HepG2 (cell line): ENCODE results near the gene ACYP2. TPM values are rescaled to one million over a fixed set of nuclear protein-coding genes. Genes with fewer than 3 reads are reported as not detected.

Experiments used
- AKAP8 ChIP-seq: sonication (generic); formaldehyde crosslinking; IDR thresholded peaks from 2 replicates; pipeline ENCODE4 v1.5.1; 2020; ENCODE audit warnings: mild to moderate bottlenecking, missing genetic modification reagents
- ARHGAP35 ChIP-seq: sonication (generic); formaldehyde crosslinking; IDR thresholded peaks from 2 replicates; pipeline ENCODE4 v1.9.0; 2022; ENCODE audit warnings: mild to moderate bottlenecking, inconsistent platforms, moderate library complexity, missing genetic modification reagents, borderline replicate concordance
- MLLT10 ChIP-seq: sonication (generic); formaldehyde crosslinking; IDR thresholded peaks from 2 replicates; pipeline ENCODE4 v1.4.0; 2020; ENCODE audit warnings: missing genetic modification reagents
- NRL ChIP-seq: sonication (generic); formaldehyde crosslinking; IDR thresholded peaks from 2 replicates; pipeline ENCODE4 v1.5.0; 2020; ENCODE audit warnings: missing genetic modification reagents, mild to moderate bottlenecking, moderate library complexity, borderline replicate concordance
- RNF2 ChIP-seq: fragments of 450-650 bp; conservative IDR thresholded peaks from 2 replicates; pipeline ENCODE4 v1.6.1; 2016; ENCODE audit warnings: low read depth
- TAF1 ChIP-seq: sonication (generic); formaldehyde crosslinking; IDR thresholded peaks from 2 replicates; pipeline ENCODE4 v1.4.0; 2020; ENCODE audit warnings: missing genetic modification reagents
- TBP ChIP-seq: sonication (generic); formaldehyde crosslinking; IDR thresholded peaks from 2 replicates; pipeline ENCODE4 v1.5.0; 2020; ENCODE audit warnings: missing genetic modification reagents
- TBX3 ChIP-seq: fragments of 450-650 bp; IDR thresholded peaks from 2 replicates; pipeline ENCODE4 v1.6.1; 2017; ENCODE audit warnings: antibody characterized with exemption, mild to moderate bottlenecking, inconsistent platforms, borderline replicate concordance
- ZNF264 ChIP-seq: sonication (generic); formaldehyde crosslinking; IDR thresholded peaks from 2 replicates; pipeline ENCODE4 v1.4.0; 2020; ENCODE audit warnings: missing genetic modification reagents
- ZNF382 ChIP-seq: sonication (generic); formaldehyde crosslinking; IDR thresholded peaks from 2 replicates; pipeline ENCODE4 v1.5.0; 2020; ENCODE audit warnings: missing genetic modification reagents, mild to moderate bottlenecking, borderline replicate concordance
- ZNF556 ChIP-seq: sonication (generic); formaldehyde crosslinking; IDR thresholded peaks from 2 replicates; pipeline ENCODE4 v1.4.0; 2020; ENCODE audit warnings: mild to moderate bottlenecking, missing genetic modification reagents, borderline replicate concordance
- ZNF614 ChIP-seq: IDR thresholded peaks from 2 replicates; pipeline ENCODE4 v1.6.1; 2018; ENCODE audit warnings: missing biosample characterization, missing genetic modification reagents, inconsistent platforms, borderline replicate concordance
- ZNF724P ChIP-seq: sonication (generic); formaldehyde crosslinking; IDR thresholded peaks from 2 replicates; pipeline ENCODE4 v1.8.0; 2022; ENCODE audit warnings: missing genetic modification reagents, borderline replicate concordance
- ZNF83 ChIP-seq: sonication (generic); formaldehyde crosslinking; IDR thresholded peaks from 2 replicates; pipeline ENCODE4 v1.4.0; 2020; ENCODE audit warnings: missing genetic modification reagents, mild to moderate bottlenecking, borderline replicate concordance
- polyA plus RNA-seq, 8 experiments: library from polyadenylated mRNA; depleted of rRNA in 3 of 8; stranded (reverse) in 7 of 8; unstranded in 1 of 8; fragments of >200 nt; fragmentation: Illumina TruSeq in 4 of 8; extraction: Trizol in 4 of 8; gene quantifications; 2 replicates each; pipeline versions ENCODE4 v1.2.1 to v1.2.3, GENCODE V29; 2011 to 2016; ENCODE audit warnings: low read depth in 4 of 8, missing spikeins in 1 of 8, mixed read lengths in 1 of 8; ENCODE audit not compliant: insufficient read depth in 1 of 8
- total RNA-seq, 5 experiments: library from RNA; depleted of rRNA; stranded (reverse); fragments of >200 nt; fragmentation: Illumina TruSeq; extraction: Trizol; gene quantifications; 2 replicates each; pipeline ENCODE4 v1.2.3, GENCODE V29; 2016; ENCODE audit warnings: low read depth in 1 of 5
- TF ChIP-seq, protein P1 (sequence below): sonication (generic); formaldehyde crosslinking; IDR thresholded peaks from 2 replicates; pipeline ENCODE4 v1.4.0; 2020; ENCODE audit warnings: missing genetic modification reagents, borderline replicate concordance
- TF ChIP-seq, protein P2 (sequence below): sonication (generic); formaldehyde crosslinking; IDR thresholded peaks from 2 replicates; pipeline ENCODE4 v1.4.0; 2020; ENCODE audit warnings: mild to moderate bottlenecking, missing genetic modification reagents, borderline replicate concordance
- TF ChIP-seq, protein P3 (sequence below): sonication (generic); formaldehyde crosslinking; IDR thresholded peaks from 2 replicates; pipeline ENCODE4 v1.5.1; 2020; ENCODE audit warnings: missing genetic modification reagents, mild to moderate bottlenecking, borderline replicate concordance
- TF ChIP-seq, protein P4 (sequence below): sonication (generic); formaldehyde crosslinking; IDR thresholded peaks from 2 replicates; pipeline ENCODE4 v1.5.0; 2020; ENCODE audit warnings: missing genetic modification reagents

The ACYP2 gene
- total and polyA plus RNA-seq, 2 of the 13 experiments (the other 11 are each of a cell fraction or from before 2014, with no cell fraction given) = 12.3 to 12.7 TPM

DNA sequence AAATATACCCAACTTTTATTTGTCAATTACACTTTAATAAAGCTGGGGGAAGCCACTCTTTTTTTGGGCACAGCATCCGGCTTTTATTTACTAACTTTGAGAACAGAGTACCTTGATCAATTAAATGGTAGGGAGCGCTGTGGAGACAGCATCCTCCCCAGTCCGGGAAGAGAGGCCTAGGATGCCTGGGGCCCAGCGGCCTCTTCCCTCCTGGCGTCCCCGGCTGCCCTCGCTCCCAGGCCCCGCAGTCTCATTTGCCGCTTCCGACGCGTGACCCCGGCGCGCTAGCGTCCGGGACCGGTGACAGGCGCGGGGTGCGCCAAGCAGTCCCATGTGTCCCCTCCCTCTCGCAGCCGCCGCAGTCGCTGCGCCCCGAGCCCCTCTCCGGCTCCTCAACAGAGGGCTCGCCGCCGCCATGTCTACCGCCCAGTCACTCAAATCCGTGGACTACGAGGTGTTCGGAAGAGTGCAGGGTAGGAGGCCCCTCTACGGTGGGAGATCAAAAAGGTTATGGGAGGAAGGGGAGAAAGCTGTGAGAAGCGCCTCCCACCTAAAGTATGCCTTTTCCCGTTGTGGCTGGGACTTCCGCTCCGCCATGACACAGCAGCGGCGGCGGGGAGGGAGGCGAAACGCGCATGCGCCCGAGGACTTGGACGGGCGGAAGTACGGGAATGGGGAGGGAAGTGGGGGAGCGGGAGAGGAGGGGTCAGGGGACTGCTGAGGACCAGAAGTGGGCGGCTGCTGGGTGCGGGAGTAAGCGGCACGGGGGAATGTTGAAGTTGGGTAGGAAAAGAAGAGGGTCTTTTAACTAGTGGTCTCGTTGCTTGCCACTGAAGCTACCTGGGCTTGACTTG is at the start of gene ACYP2 (continued):
- TF ChIP-seq, protein P1, sequence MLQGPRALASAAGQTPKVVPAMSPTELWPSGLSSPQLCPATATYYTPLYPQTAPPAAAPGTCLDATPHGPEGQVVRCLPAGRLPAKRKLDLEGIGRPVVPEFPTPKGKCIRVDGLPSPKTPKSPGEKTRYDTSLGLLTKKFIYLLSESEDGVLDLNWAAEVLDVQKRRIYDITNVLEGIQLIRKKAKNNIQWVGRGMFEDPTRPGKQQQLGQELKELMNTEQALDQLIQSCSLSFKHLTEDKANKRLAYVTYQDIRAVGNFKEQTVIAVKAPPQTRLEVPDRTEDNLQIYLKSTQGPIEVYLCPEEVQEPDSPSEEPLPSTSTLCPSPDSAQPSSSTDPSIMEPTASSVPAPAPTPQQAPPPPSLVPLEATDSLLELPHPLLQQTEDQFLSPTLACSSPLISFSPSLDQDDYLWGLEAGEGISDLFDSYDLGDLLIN (CRISPR knock-in tag) = peak; percentile 96; the same call in 1 of the 2 replicates
- TF ChIP-seq TBP (CRISPR knock-in tag) = no peak
- TF ChIP-seq ZNF556 (CRISPR knock-in tag) = no peak
- peak; percentile 71 for TF ChIP-seq RNF2
- TF ChIP-seq, protein P2, sequence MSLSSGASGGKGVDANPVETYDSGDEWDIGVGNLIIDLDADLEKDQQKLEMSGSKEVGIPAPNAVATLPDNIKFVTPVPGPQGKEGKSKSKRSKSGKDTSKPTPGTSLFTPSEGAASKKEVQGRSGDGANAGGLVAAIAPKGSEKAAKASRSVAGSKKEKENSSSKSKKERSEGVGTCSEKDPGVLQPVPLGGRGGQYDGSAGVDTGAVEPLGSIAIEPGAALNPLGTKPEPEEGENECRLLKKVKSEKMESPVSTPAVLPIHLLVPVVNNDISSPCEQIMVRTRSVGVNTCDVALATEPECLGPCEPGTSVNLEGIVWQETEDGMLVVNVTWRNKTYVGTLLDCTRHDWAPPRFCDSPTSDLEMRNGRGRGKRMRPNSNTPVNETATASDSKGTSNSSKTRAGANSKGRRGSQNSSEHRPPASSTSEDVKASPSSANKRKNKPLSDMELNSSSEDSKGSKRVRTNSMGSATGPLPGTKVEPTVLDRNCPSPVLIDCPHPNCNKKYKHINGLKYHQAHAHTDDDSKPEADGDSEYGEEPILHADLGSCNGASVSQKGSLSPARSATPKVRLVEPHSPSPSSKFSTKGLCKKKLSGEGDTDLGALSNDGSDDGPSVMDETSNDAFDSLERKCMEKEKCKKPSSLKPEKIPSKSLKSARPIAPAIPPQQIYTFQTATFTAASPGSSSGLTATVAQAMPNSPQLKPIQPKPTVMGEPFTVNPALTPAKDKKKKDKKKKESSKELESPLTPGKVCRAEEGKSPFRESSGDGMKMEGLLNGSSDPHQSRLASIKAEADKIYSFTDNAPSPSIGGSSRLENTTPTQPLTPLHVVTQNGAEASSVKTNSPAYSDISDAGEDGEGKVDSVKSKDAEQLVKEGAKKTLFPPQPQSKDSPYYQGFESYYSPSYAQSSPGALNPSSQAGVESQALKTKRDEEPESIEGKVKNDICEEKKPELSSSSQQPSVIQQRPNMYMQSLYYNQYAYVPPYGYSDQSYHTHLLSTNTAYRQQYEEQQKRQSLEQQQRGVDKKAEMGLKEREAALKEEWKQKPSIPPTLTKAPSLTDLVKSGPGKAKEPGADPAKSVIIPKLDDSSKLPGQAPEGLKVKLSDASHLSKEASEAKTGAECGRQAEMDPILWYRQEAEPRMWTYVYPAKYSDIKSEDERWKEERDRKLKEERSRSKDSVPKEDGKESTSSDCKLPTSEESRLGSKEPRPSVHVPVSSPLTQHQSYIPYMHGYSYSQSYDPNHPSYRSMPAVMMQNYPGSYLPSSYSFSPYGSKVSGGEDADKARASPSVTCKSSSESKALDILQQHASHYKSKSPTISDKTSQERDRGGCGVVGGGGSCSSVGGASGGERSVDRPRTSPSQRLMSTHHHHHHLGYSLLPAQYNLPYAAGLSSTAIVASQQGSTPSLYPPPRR (CRISPR knock-in tag) = peak; percentile 59; the same call in 1 of the 2 replicates
- TF ChIP-seq TAF1 (CRISPR knock-in tag) = peak; percentile 99
- TF ChIP-seq ZNF264 = peak; percentile 80
- TF ChIP-seq, protein P3, sequence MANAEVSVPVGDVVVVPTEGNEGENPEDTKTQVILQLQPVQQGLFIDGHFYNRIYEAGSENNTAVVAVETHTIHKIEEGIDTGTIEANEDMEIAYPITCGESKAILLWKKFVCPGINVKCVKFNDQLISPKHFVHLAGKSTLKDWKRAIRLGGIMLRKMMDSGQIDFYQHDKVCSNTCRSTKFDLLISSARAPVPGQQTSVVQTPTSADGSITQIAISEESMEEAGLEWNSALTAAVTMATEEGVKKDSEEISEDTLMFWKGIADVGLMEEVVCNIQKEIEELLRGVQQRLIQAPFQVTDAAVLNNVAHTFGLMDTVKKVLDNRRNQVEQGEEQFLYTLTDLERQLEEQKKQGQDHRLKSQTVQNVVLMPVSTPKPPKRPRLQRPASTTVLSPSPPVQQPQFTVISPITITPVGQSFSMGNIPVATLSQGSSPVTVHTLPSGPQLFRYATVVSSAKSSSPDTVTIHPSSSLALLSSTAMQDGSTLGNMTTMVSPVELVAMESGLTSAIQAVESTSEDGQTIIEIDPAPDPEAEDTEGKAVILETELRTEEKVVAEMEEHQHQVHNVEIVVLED (CRISPR knock-in tag) = peak; percentile 84
- TF ChIP-seq AKAP8 (CRISPR knock-in tag) = peak; percentile 92
- peak; percentile 70 for TF ChIP-seq ZNF614 (CRISPR knock-in tag)
- TF ChIP-seq ARHGAP35 (CRISPR knock-in tag) = peak; percentile 98
- TF ChIP-seq, protein P4, sequence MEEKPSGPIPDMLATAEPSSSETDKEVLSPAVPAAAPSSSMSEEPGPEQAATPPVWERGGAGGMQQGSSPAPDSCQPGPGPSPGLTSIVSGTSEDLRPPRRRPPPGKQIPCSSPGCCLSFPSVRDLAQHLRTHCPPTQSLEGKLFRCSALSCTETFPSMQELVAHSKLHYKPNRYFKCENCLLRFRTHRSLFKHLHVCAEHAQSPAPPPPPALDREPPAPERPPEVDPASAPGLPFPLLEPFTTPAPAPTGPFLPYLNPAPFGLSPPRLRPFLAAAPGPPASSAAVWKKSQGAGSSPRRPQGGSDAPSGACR (CRISPR knock-in tag) = peak; percentile 40
- peak; percentile 77; the same call in 1 of the 2 replicates for TF ChIP-seq ZNF83
- peak; percentile 61; the same call in 1 of the 2 replicates for TF ChIP-seq ZNF724P (CRISPR knock-in tag)
- no peak for TF ChIP-seq ZNF382 (CRISPR knock-in tag)
- TF ChIP-seq MLLT10 = peak; percentile 94
- TF ChIP-seq TBX3 = peak; percentile 58; the same call in 1 of the 2 replicates
- TF ChIP-seq NRL (CRISPR knock-in tag) = peak; percentile 97
